Esophagus squamous epithelium (tissue), 4 donors: ENCODE data around the gene POGLUT2.

ENCODE experiments used
- CTCF ChIP-seq, 6 experiments: fragments of 450-650 bp in 4 of 6; fragments of 200-600 bp in 2 of 6; sonication (generic) in 2 of 6; IDR thresholded peaks; one replicate each; pipeline ENCODE4 v1.5.1; 2016 to 2019; ENCODE audit warnings: antibody characterized with exemption in 6 of 6, mild to moderate bottlenecking in 4 of 6, moderate library complexity in 4 of 6
- POLR2A ChIP-seq, 4 donors: fragments of 450-650 bp; IDR thresholded peaks; one replicate each; pipeline ENCODE4 v1.6.1; 2017; ENCODE audit warnings: antibody characterized with exemption in 4 of 4, mild to moderate bottlenecking in 4 of 4, moderate library complexity in 3 of 4

GRCh38 chr13:102799426-102800144 lies 809 bp upstream of the POGLUT2 start:
- TF ChIP-seq POLR2A (IDR thresholded peaks at IDR 0.05) = no peak
- TF ChIP-seq CTCF (IDR thresholded peaks at IDR 0.05) = no peak
